ENCODE measurements around the gene WFDC12.

The WFDC12 gene

DNA sequence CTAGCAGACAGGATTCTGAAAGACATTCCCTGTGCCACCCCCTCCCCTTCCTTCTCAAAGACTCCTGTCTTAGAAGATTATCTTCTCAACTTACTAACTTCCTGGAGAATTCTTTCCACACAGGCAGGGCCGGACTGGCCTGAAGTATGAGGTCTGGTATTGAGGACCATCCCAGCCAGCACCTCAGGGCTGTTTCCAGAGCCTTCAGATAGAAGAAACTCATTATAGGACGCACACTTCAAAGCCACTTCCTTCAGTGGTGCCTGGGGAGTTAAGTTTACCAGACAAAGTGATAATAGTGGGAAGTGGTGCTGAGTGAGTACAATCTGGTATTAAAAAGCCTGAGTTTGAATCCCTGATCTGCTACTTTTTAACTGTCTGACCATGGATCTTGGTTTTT, 39.0 kb downstream of the WFDC12 start:
- Histone ChIP-seq H3K14ac (ENCODE audit: low read length in 2 of 2) (no peak overlapping the region), H3K36me3 (ENCODE audit: control insufficient read depth in 1 of 2, insufficient read depth in 2 of 2, low read depth in 1 of 2, low read length in 2 of 2) (peaks cover 0 to 14% of the 10 kb centered on the region in 2 experiments), H3K27me3 (ENCODE audit: control insufficient read depth in 1 of 2, insufficient read depth in 1 of 2, low read length in 2 of 2) (no peaks in the 10 kb centered on the region), H2BK12ac (ENCODE audit: low read length in 2 of 2) (no peak overlapping the region), H2BK5ac (ENCODE audit: low read depth, low read length, poor library complexity, severe bottlenecking) (no peak overlapping the region), H3K9me3 (ENCODE audit: control insufficient read depth, low read length) (no peaks in the 10 kb centered on the region), H3K9ac (ENCODE audit: low read length) (no peak overlapping the region), H3K4me3 (ENCODE audit: insufficient read depth in 1 of 2, low read depth in 1 of 2, low read length in 2 of 2) (no peak overlapping the region), H3K27ac (ENCODE audit: low read length, poor library complexity, severe bottlenecking) (no peak overlapping the region), H2AFZ (ENCODE audit: low read depth, low read length) (no peak overlapping the region), H2BK120ac (ENCODE audit: low read depth, low read length) (no peak overlapping the region), H2AK5ac (ENCODE audit: low read length, severe bottlenecking) (no peak overlapping the region), H3K4me1 (ENCODE audit: control insufficient read depth, insufficient read depth, low read depth, low read length) (no peaks in the 10 kb centered on the region), H3K4ac (ENCODE audit: low read depth in 1 of 2, low read length in 2 of 2) (no peak overlapping the region), H4K91ac (ENCODE audit: low read length) (no peak overlapping the region), H3K23ac (ENCODE audit: low read length in 2 of 2) (no peak overlapping the region), H3K79me1 (replicated peaks; ENCODE audit: low read length, poor library complexity, severe bottlenecking) (peaks cover 2% of the 10 kb centered on the region), H2BK15ac (ENCODE audit: low read depth, poor library complexity, severe bottlenecking) (no peak overlapping the region), H4K8ac (ENCODE audit: low read length) (no peak overlapping the region), H3K4me2 (ENCODE audit: low read length, poor library complexity, severe bottlenecking) (no peak overlapping the region), H3K18ac (ENCODE audit: low read depth in 1 of 2, low read length in 2 of 2) (no peak overlapping the region)
- DNase-seq: no peak
- WGBS: 27% methylated on average over 2 of the region's 2 CpGs

- Histone ChIP-seq H3K4me3 (ENCODE audit: insufficient read depth in 1 of 2, low read depth in 1 of 2, low read length in 2 of 2) (no peak overlapping the region), H2AK5ac (ENCODE audit: low read length, severe bottlenecking) (no peak overlapping the region), H3K9ac (ENCODE audit: low read length) (no peak overlapping the region), H2AFZ (ENCODE audit: low read depth, low read length) (no peak overlapping the region), H3K18ac (ENCODE audit: low read depth in 1 of 2, low read length in 2 of 2) (no peak overlapping the region), H3K4me2 (ENCODE audit: low read length, poor library complexity, severe bottlenecking) (no peak overlapping the region), H3K4me1 (ENCODE audit: control insufficient read depth, insufficient read depth, low read depth, low read length) (no peaks in the 10 kb centered on the region), H2BK12ac (ENCODE audit: low read length in 2 of 2) (no peak overlapping the region), H3K79me1 (replicated peaks; ENCODE audit: low read length, poor library complexity, severe bottlenecking) (peaks cover 2% of the 10 kb centered on the region), H3K9me3 (ENCODE audit: control insufficient read depth, low read length) (no peaks in the 10 kb centered on the region), H3K36me3 (ENCODE audit: control insufficient read depth in 1 of 2, insufficient read depth in 2 of 2, low read depth in 1 of 2, low read length in 2 of 2) (peaks cover 0 to 15% of the 10 kb centered on the region in 2 experiments), H4K91ac (ENCODE audit: low read length) (no peak overlapping the region), H3K14ac (ENCODE audit: low read length in 2 of 2) (no peak overlapping the region), H3K27me3 (ENCODE audit: control insufficient read depth in 1 of 2, insufficient read depth in 1 of 2, low read length in 2 of 2) (no peaks in the 10 kb centered on the region), H3K23ac (ENCODE audit: low read length in 2 of 2) (no peak overlapping the region), H2BK15ac (ENCODE audit: low read depth, poor library complexity, severe bottlenecking) (no peak overlapping the region), H3K4ac (ENCODE audit: low read depth in 1 of 2, low read length in 2 of 2) (no peak overlapping the region), H2BK120ac (ENCODE audit: low read depth, low read length) (no peak overlapping the region), H3K27ac (ENCODE audit: low read length, poor library complexity, severe bottlenecking) (no peak overlapping the region), H2BK5ac (ENCODE audit: low read depth, low read length, poor library complexity, severe bottlenecking) (no peak overlapping the region), H4K8ac (ENCODE audit: low read length) (no peak overlapping the region)
- no peak for DNase-seq
- 100% methylated on average over 1 of the region's 1 CpG for WGBS
Measured at GRCh38 chr20:45083127-45083526, 41.1 kb downstream of the WFDC12 start.

DNA sequence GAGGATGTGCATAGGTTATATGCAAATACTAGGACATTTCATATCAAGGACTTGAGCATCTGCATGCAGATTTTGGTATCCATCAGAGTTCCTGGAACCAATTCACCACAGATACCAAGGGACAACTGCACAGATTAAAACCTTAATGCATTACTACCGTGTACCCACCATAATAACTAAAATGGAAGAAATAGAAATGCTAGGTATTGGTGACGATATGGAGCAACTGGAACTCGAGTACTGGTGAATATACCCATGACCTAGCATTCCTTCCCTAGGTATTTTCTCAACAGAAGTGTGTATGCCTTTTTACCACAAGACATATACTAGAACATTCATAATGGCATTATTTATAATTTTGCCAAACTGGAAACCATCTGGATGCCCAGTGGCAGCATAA, 41.8 kb downstream of the WFDC12 start:
- Histone ChIP-seq H2BK12ac (ENCODE audit: low read length in 2 of 2) (no peak overlapping the region), H3K14ac (ENCODE audit: low read length in 2 of 2) (no peak overlapping the region), H3K4me1 (ENCODE audit: control insufficient read depth, insufficient read depth, low read depth, low read length) (no peaks in the 10 kb centered on the region), H3K79me1 (replicated peaks; ENCODE audit: low read length, poor library complexity, severe bottlenecking) (peaks cover 2% of the 10 kb centered on the region), H3K36me3 (ENCODE audit: control insufficient read depth in 1 of 2, insufficient read depth in 2 of 2, low read depth in 1 of 2, low read length in 2 of 2) (peaks cover 0 to 20% of the 10 kb centered on the region in 2 experiments), H4K8ac (ENCODE audit: low read length) (no peak overlapping the region), H2BK120ac (ENCODE audit: low read depth, low read length) (no peak overlapping the region), H3K4me2 (ENCODE audit: low read length, poor library complexity, severe bottlenecking) (no peak overlapping the region), H4K91ac (ENCODE audit: low read length) (no peak overlapping the region), H3K9ac (ENCODE audit: low read length) (no peak overlapping the region), H3K4me3 (ENCODE audit: insufficient read depth in 1 of 2, low read depth in 1 of 2, low read length in 2 of 2) (no peak overlapping the region), H3K27me3 (ENCODE audit: control insufficient read depth in 1 of 2, insufficient read depth in 1 of 2, low read length in 2 of 2) (no peaks in the 10 kb centered on the region), H3K4ac (ENCODE audit: low read depth in 1 of 2, low read length in 2 of 2) (no peak overlapping the region), H2AFZ (ENCODE audit: low read depth, low read length) (no peak overlapping the region), H3K23ac (ENCODE audit: low read length in 2 of 2) (no peak overlapping the region), H3K27ac (ENCODE audit: low read length, poor library complexity, severe bottlenecking) (no peak overlapping the region), H2BK5ac (ENCODE audit: low read depth, low read length, poor library complexity, severe bottlenecking) (no peak overlapping the region), H2AK5ac (ENCODE audit: low read length, severe bottlenecking) (no peak overlapping the region), H3K18ac (ENCODE audit: low read depth in 1 of 2, low read length in 2 of 2) (no peak overlapping the region), H3K9me3 (ENCODE audit: control insufficient read depth, low read length) (no peaks in the 10 kb centered on the region), H2BK15ac (ENCODE audit: low read depth, poor library complexity, severe bottlenecking) (no peak overlapping the region)
- no CpG with 5 or more reads among the region's 3 CpGs for WGBS
- DNase-seq: no peak

DNA sequence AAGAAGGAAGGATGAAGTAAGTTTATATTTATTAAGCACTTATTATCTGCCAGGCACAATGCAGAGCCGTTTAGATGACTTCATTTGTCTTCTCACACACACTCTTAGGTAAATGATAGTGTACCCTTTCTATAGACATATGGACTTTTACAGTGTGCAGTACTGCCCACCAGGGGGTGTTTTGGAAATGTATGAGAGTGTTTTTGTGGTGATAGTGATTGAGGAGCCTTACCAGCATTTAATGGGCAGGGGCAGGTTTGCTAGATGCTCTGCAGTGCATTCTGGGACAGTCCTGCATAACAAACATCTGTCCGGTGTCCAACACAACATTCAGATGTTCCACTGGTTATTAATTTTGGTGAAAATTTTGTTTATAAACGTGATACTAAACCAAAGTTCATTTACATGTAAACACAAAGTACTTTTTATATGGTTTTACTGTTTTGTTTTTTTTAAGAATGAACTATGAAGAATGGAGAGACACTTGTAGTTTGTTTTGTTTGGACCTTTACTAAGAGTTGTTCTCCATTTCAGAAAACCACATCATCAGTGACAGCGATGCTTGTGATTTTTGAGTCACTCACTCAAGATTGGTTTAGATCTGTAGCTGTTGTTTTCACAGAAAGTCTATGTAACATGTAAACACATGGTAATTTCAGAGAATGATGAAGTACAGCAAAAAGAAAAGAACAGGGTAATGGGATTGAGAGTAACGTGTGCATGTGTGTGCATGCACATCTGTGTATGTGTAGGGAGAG, 43.2 kb downstream of the WFDC12 start:
- Histone ChIP-seq H2BK12ac (ENCODE audit: low read length in 2 of 2) (no peak overlapping the region), H3K9ac (ENCODE audit: low read length) (no peak overlapping the region), H3K18ac (ENCODE audit: low read depth in 1 of 2, low read length in 2 of 2) (no peak overlapping the region), H3K27ac (ENCODE audit: low read length, poor library complexity, severe bottlenecking) (no peak overlapping the region), H3K4ac (ENCODE audit: low read depth in 1 of 2, low read length in 2 of 2) (no peak overlapping the region), H4K91ac (ENCODE audit: low read length) (no peak overlapping the region), H2BK5ac (ENCODE audit: low read depth, low read length, poor library complexity, severe bottlenecking) (no peak overlapping the region), H2AFZ (ENCODE audit: low read depth, low read length) (no peak overlapping the region), H4K8ac (ENCODE audit: low read length) (no peak overlapping the region), H2BK120ac (ENCODE audit: low read depth, low read length) (no peak overlapping the region), H3K4me3 (ENCODE audit: insufficient read depth in 1 of 2, low read depth in 1 of 2, low read length in 2 of 2) (no peak overlapping the region), H3K79me1 (replicated peaks; ENCODE audit: low read length, poor library complexity, severe bottlenecking) (peaks cover 4% of the 10 kb centered on the region), H2AK5ac (ENCODE audit: low read length, severe bottlenecking) (no peak overlapping the region), H3K4me1 (ENCODE audit: control insufficient read depth, insufficient read depth, low read depth, low read length) (no peaks in the 10 kb centered on the region), H2BK15ac (ENCODE audit: low read depth, poor library complexity, severe bottlenecking) (no peak overlapping the region), H3K27me3 (ENCODE audit: control insufficient read depth in 1 of 2, insufficient read depth in 1 of 2, low read length in 2 of 2) (no peaks in the 10 kb centered on the region), H3K14ac (ENCODE audit: low read length in 2 of 2) (no peak overlapping the region), H3K4me2 (ENCODE audit: low read length, poor library complexity, severe bottlenecking) (no peak overlapping the region), H3K36me3 (ENCODE audit: control insufficient read depth in 1 of 2, insufficient read depth in 2 of 2, low read depth in 1 of 2, low read length in 2 of 2) (peaks cover 4 to 31% of the 10 kb centered on the region in 2 experiments), H3K23ac (ENCODE audit: low read length in 2 of 2) (no peak overlapping the region), H3K9me3 (ENCODE audit: control insufficient read depth, low read length) (no peaks in the 10 kb centered on the region)
- WGBS: 97% methylated on average over 2 of the region's 5 CpGs
- peak; percentile 18 for DNase-seq

All from mesenchymal stem cell (in vitro differentiated cells and primary cell).